Epidermal melanocyte (primary cell): ENCODE measurements around the gene FEZF1.

Experiments
- DNase-seq: peaks from one replicate; pipeline ENCODE4 v3.0.0; 2011; ENCODE audit warnings: low spot score; ENCODE audit not compliant: insufficient read length

Gene FEZF1

DNA sequence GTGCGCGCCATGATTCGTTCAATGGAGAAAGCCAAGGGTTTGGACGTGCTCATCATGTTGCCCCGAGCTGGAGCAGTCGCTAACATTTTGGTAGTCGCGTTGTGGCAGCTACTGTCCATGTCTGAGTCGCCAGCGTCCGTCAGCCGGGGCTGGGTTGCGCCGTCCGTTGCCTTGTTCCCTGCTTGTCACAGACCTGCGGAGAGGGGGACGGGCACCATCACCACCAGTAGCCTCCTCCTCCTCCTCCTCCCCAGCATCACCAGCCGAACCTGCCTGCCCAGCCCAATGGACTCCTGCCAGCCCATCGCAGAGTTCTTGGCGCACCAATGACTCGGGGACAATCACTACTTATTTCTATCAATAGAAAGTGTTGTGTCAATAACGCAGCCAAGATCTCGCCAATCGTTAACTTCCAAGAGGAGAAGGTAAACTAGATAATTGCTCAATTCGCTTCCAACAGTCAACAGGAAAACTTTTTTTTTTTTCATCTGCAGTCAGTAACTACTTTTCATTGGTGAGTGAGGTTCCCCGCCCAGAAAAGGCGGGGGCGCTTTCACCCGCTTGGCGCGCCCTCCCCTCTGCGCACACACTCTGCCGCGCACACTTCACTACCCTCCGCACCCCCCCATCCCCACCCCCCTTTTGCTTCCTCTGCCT lies at the start of gene FEZF1:
Gene FEZF1, minus strand, starts transcription at position 432 of the 657 bp plus-strand sequence. Its CDS starts 313 bp downstream, at position 119.
- no peak for DNase-seq

DNA sequence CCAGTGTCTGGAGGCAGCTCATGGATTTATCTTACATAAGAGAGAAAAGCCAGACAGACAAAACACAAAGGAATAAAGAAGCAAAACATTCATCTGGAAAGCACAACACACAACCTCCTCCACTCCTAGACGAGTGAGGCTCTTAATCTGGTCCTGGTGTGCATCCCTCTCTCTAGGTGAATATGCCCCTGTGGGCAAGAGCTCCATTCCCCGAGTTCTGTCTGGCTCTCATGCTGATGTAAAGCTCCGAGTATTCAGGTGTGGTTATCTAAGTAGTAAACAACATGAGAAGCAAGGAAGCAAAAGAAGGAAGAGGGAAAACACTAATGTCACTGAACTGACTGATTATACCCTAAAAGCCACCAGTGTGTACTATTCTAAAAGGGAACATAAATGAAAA lies 47.9 kb upstream of the FEZF1 start:
- DNase-seq: no peak

DNA sequence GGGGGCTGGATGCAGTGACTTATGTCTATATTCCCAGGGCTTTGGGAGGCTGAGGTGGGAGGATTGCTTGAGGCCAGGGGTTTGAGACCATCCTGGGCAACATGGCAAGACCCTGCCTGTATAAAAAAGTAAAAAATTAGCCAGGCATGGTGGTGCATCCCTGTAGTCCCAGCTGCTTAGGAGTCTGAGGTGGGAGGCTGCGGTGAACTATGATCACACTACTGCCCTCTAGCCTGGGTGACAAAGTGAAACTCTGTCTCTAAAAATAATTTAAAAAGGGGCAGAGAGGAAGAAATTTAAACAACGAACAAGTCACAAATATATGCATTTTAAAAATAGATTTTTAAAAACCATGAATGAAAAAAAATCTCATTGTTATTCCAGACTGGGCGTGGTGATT lies 46.2 kb upstream of the FEZF1 start:
- DNase-seq: no peak

DNA sequence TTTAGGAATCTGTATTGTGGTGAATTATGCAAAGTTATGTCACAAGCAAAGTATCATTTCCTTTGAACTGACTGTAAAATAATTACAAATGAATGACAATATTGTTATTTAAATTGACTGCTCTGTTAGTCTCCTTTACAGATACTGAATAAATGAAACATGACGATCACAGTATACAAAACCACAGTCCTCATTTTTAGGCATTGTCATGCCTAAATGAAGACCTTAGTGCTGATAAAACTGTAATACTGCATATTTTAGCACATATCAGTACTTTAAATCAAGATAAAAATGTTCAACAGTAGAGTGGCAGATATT lies 39.7 kb upstream of the FEZF1 start:
- DNase-seq: no peak

DNA sequence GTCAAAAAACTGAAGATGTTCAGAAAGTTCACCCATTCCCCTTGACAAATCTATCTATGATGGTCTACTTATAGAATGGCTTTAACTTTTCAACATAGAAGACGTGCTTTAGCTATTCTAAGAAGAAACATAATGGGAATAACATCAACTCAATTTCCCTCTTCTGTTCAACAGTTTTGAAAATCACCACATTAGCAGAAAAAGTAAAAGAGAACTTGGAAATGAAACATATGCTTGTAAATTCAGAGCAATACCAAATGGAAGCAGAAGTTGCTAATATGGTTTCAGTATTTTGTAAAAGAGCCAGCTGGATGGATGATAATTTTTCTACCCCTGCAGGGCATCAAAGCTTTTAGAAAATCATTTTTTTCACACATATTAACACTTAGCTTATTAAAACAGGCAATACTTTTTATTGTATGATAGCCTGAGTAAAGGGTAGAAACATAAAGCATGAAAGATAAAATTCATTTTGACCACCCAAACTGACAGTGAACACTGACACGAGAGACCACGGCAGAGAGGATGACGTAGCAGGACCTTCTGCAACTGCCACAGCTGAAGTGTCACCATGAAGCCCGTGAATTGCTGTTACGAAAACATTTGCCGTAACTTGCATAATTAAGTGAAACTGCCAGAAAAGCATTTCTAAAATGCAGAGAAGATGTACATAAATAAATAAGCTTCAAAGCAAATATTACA lies 39.2 kb upstream of the FEZF1 start:
- no peak for DNase-seq

DNA sequence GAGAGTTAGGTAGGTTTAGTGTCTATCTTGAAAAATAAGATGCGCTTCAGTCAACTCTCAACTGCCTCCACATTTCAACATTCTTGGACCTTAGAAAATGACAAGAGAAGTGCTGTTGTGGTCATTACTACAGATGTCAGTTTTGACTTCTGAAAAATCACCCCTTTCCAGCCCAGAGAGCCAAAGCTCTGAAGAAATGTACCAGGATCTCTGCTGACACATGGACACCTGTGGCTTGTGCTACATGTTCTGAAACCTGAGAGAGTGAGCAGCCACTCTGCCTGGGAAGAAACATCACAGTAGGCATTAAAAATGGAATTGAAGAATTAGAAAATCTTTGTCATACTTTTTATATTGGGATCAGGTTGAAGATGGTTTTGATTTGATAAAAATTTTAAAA lies 35.9 kb upstream of the FEZF1 start:
- no peak for DNase-seq

DNA sequence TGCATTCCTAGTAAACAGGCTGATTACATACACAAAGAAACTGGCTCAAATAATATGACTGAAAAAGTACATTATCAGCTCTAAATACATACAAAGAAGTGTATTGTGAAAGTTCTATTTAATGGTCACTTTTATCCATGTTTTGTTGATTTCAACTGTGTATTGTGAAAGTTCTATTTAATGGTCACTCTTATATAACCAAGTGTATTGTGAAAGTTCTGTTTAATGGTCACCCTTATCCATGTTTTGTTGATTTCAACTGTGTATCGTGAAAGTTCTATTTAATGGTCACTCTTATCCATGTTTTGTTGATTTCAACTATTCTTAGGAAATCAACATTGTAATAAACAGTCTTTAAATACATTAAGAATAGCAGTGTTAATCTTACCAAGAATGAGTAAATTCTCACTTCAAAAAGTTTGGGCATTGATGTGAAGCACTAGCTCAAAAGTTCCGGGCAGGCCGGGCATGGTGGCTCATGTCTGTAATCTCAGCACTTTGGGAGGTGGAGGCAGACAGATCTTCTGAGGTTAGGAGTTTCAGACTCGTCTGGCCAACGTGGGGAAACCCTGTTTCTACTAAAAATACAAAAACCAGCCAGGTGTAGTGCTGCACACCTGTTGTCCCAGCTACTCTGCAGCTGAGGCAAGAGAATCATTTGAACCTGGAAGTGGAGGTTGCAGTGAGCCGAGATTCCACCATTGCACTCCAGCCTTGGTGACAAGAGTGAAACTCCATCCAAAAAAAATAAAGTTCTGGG lies 34.8 kb upstream of the FEZF1 start:
- no peak for DNase-seq

DNA sequence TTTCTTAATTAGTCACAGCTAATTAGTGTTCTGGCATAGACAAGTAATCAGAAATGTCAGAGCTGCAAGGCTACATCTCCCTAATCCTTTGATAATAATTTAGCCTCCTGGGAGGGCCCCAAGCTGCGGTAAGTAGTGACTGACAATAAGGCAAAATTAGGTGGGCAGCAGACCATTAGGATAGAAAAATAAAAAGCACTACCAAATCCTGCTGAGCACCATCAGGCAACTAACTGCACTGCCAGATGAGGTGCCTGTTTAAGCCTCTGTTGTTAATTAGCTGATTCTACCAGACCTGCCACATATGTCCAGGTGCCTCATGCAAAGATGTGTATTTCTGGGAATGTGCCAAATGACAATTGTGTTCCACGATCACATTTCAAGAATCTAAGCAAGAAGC lies 32.5 kb upstream of the FEZF1 start:
- no peak for DNase-seq

DNA sequence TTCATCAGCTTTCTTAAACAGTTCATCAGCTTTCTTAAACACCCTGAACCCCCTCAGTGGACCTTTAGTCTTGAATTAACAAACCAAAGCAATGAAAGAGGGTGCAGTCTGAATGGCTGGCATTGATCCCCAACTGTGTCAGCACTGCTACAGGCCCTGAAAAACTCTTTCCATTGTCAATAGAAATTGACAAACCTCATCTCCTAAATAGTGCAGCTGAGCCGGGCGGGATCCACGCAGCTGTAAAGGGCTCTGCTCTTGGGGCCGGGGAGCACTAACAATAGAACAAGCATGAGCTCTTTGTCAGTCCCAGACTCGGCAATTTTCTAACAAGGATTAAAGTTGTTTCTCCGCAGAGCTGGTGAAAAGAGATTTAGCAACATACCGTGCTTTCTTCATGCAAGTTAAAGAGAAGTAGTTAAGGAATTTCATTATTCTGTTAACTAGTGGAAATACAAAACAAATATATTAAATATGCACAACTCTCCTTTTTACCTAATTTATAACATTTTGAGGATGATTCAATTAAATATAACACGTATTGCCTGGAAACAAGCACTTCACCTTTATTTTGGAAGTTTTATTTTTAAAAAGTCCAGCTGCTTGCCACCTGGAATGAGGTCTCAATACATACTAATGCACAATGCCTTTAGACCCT lies 24.7 kb upstream of the FEZF1 start:
- no peak for DNase-seq

DNA sequence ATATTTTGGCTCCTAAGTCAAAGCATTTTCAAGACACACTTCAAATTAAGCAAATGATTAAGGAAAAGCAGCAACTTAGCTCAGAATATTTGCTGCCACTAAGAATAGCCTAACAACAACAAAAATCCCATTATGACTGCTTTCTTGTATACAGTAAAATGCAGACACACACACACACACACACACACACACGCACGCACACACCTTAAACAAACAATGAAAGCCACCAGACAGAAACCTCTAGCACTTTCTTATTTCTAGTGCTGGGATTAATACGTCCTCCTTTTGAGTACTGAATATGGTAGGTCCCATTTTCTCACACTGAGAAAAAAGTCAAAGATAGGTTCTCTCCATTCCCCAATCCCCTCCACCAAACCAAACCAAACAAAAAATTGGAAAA lies 23.4 kb upstream of the FEZF1 start:
- DNase-seq: no peak

DNA sequence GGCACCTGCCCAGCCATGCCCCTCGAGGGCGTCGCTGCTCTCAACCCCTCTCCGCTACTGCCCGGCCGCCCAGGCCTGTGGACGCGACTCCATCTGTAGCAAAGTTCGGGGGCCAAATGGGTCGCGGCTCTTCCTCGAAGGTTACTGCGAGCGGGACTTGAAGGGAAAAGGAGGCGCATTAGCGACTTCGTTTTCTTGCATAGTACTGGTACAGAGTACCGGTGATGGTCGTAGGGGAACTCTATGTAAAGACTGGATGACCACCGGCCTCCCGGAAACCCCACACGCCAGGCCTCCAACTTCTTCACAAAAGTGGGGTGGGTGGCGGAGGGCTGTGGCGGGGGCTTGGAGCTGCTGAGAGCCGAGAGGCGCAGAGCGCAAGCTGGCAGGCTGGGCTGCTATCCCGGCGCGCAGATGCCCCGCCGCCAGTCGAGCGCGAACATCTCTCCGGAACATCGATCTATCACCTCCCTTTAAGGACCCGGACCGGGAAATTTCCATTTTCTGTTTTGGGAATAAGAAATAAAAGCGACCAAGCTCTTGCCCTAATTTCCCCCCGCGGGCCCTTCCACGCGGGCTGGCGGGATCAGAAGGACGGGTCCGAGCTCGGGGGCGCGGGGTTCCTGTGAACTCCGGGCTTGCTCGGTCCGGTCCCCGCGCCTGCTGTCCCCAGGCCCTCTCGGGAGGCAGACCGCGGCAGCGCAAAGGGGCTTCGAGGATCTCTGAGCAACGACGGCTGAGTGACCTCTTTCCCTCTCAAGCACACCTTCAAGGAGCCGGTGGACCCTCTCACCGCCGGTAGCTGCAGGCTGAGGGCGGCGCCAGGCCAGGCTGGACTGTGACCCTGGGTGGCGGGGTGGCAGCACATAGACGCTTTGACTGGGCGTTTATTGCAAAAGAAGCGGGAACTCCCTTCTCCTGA lies 12.2 kb upstream of the FEZF1 start:
- DNase-seq: no peak

DNA sequence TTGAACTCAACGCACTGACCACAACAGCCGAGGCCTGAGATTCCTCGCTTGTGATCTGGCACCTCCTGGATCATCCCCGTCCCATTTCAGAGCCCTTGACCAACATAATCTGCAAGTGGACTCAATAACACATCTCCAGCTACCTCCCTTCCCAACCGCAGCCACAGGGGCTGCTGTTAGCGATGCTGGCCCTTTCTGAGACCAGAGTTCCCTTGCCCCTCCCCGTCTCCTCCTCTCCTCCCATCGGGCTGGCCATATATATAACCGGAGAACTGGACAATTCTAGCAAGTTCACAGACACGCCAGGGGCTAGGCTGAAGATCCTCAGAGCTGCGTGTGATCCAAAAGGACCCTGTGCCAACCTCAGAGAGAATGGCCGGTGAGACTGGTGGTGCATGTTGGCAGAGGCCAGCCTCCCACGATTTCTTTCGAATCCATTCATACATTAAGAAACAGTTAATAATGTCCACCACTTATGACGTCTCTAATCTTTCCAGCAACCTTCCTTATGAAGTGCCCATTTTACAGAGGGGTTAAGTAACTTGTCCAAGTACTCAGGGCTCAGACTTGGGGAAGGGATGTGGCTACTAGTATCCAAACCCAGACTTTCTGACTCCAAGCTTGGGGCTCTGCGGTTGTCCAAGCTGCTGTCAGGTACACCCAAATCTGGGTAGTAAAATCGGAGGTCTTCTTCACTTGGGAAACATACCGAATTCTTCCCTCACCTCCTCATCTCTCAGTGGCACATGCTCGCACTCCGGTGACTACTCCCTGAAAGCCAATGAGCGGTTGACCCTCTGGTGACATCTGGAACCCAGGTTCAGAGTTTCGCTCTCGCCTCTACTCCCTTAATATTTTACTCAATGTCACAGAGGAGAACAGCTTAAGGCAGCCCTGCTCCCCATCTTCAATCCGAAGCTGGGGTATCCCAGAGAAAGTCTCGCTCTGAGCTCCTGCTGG lies 11.2 kb upstream of the FEZF1 start:
- no peak for DNase-seq

DNA sequence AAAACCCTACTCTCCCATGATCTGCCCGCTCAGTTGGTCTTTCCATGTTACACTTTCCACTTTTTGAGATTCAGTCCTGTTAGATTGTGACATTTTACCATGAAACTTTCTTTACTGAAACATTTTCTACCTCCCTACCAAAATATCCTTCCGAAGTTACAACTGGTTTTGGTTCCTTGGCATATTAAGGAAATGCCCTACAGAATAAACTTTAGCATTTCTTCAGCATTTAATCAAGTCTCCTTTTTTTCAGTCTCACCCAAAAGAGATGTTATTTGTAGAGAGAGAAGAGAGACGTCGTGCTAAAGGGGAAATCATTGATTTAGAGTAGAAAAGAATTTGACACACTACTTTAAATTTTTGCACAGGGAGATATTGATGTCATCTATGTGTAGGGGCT lies 9.7 kb upstream of the FEZF1 start:
- no peak for DNase-seq

DNA sequence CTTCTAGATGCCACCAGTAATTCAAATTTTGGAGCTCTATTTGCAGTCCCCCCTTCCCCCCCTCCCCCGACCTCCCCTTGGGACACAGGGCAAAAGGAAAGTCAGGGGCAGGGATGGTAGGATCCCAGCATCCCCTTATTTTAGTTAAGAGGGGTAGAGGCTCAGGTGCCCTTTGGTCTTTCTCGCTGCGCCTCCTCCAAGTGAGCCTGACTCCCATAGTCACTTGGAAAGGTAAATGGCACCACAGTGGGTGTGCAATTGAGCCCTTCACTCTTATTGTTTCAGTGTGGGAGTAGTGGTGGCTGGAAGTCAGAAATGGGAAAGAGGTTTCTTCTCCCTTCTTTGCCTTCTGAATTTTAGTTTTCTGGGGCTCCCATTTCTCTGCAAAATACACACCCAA lies 8.2 kb upstream of the FEZF1 start:
- DNase-seq: no peak

DNA sequence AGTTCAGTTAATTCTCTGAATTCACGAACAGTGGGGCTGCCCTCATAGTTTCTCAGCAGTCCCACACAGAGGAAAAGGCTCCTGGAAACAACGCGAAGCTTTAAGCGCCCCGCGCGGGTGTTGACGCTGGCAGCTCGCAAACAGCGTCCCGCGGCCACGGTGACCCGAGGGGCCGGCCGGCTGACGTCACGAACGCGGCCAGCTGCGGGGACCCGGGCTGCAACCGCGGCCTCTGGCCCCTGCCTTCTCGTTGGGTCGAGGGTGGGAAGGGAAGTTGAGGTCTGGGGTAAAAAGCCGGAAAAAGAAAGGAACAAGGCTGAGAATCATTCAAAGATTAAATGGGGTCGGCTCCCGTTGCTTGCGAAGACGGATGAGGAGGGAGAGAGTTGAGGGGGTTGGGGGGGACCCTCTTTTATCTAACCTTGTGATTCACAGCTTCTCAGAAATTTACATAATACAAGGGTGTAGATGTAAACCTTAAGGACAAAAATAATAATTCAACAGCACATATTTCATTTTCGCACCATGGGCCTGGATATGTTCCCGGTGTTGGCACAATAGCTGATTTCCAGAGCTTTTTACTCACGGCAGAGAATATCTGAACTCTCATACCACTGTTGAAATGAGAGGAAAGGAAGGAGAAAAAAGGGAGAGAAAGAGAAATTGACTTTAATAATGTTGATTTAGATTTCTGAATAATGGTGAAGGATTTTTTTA lies 7.3 kb upstream of the FEZF1 start:
- DNase-seq: no peak

DNA sequence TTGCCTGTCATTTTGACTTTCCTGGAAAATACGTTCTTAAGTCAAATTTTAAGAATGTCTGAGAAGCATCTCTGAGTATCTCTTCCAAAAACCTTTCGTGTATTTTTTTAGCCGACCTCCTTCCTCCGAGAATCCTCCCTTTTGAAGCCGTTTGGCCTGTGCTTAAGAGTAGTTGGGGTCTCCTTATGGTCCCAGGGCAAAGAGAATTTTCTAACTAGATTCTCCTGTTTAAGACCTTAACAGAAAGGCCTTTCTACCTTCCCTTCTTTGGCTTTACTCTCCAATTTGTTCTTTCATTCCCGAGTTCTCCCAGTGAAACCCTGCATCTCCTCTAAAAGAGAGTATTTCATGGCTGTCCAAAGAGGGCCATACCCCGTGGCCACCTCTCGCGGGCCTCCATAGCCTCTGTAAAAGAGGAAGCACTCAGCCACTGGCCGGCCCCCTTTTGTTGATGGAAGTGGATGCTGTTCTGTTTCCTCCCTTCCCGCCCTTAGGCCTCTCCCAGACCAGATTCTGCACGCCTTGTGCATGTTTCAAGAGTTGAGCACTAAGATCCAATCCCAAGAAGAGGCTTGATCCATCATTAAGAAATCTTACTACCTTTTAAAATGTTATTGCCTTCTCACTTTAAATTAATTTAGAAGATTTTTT lies 6.6 kb upstream of the FEZF1 start:
- DNase-seq: no peak

DNA sequence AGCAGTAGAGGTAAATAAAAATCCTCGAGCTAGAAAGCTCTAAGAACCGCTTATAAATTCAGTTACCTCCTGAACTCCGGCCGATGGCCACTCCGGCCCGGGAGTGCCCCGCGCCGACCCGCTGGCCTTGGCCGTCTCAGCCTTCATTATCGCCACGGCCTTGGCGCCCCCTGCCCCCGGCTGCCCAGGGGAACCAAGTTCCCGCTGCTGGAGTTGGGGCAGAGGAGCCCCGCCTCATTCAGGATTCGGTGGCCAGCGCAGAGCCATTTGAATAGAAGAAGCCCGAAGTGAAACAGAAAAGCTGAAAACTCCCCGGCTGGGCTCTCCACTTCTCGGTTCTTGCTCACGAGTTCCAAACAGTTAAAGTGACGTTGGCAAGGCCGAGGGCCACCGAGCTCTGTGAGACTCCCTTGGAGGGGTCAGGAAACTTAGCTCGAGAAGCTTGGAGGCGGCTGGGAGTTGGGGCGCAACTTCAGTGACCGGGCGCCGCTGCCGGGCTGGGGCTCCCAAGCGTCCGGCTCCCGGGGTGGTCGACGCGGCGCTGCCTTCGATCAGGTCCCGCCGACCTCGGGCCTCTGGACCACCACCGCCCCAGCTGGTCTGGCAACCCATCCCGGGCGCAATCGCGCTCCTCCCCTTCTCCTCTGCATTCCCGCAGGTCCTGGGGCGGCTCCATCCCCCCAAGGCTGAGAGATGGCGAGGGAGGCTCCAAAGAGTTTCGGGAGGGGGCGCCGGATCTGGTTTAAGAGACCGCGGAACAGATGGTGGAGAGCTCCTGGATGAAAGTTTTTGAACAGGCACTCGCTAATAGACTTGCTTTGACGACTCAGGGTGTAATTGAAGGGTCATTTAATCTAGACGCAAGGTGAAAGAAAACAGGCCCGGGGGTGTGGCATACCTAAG lies 5.8 kb upstream of the FEZF1 start:
- no peak for DNase-seq

DNA sequence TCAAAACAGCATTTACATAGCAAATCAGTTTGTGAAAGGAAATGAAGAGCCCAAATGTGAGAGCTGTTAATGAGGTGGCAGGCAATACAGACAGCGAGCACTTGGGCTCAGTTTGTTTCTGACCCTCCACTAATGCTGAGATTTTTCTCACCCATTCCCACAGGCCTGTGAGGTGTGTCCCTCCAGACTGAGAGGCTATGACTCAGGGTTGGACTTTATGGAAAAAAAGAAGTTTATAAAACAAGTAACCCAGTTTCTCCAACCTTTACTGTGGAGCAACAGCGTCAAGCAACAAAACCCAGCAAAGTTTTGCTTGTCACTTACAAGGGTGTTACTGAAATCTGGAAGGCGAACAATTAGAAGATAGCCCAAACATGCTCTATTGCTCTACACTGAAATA lies 4.9 kb upstream of the FEZF1 start:
- DNase-seq: no peak
